Hypothalamus (tissue), 51 donors: Measurements from ENCODE around the gene CISD3.
A peak's percentile ranks its signal among the peaks of the same experiment; 100 is the strongest.

Source experiments
- DNase-seq, 51 donors: peaks; one replicate each; lab custom pipeline; 2025; lab: John Stamatoyannopoulos, UW

The CISD3 gene

GRCh38 chr17:38740806-38741205, 10.7 kb downstream of the CISD3 start:
- no peak for DNase-seq

GRCh38 chr17:38741461-38741860, 11.3 kb downstream of the CISD3 start:
- DNase-seq: no peak

GRCh38 chr17:38741921-38742410, 11.8 kb downstream of the CISD3 start:
- no peak for DNase-seq

- peak in 6 of 51 donors; percentile 30 to 62 (median 36) for DNase-seq
These were observed 12.5 kb downstream of the CISD3 start for GRCh38 chr17:38742411-38743308.

- peak in 2 of 51 donors; percentile 17 to 23 for DNase-seq
These were observed 13.5 kb downstream of the CISD3 start for GRCh38 chr17:38743556-38744171.

- no peak for DNase-seq
These were observed 15.4 kb downstream of the CISD3 start for GRCh38 chr17:38745545-38745944.

GRCh38 chr17:38746004-38746848, 16.1 kb downstream of the CISD3 start:
- no peak for DNase-seq

GRCh38 chr17:38746849-38747462, 16.8 kb downstream of the CISD3 start:
- no peak for DNase-seq

GRCh38 chr17:38747463-38748148, 17.5 kb downstream of the CISD3 start:
- DNase-seq: peak in 3 of 51 donors; percentile 20 to 56 (median 47)

- peak in 42 of 51 donors; percentile 18 to 80 (median 60) for DNase-seq
These were observed 18.2 kb downstream of the CISD3 start, which contains the start of gene PCGF2 for GRCh38 chr17:38748149-38748891. Gene PCGF2, minus strand, starts transcription at chr17:38748336. Its CDS starts 7,934 bp downstream, at chr17:38740402.

GRCh38 chr17:38748892-38749222, 18.7 kb downstream of the CISD3 start:
- no peak for DNase-seq

GRCh38 chr17:38749223-38750043, 19.3 kb downstream of the CISD3 start:
- peak in 28 of 51 donors; percentile 12 to 59 (median 36) for DNase-seq

- DNase-seq: no peak
These were observed 19.8 kb downstream of the CISD3 start for GRCh38 chr17:38750044-38750311.

- DNase-seq: peak in 2 of 51 donors; percentile 18 to 47
These were observed 20.4 kb downstream of the CISD3 start for GRCh38 chr17:38750312-38751121.

- peak in 1 of 51 donors; percentile 78 for DNase-seq
These were observed 21.1 kb downstream of the CISD3 start for GRCh38 chr17:38751144-38751807.

- DNase-seq: peak in 41 of 51 donors; percentile 23 to 88 (median 64)
These were observed 21.7 kb downstream of the CISD3 start for GRCh38 chr17:38751808-38752307.
